Nephron (organoid): ENCODE data around the gene PHC3.
"Not testable (repeated sequence)": the region's sequence is repeated elsewhere in the genome, so short reads cannot be mapped to it uniquely, and the experiment has no call there.

Source experiments
- H3K27ac Mint-ChIP-seq, 3 experiments: 2 replicates each; pipeline ENCODE4 v1.8.0; 2020; ENCODE audit warnings: mixed read lengths in 3 of 3, mild to moderate bottlenecking in 2 of 3, moderate library complexity in 1 of 3
- H3K27me3 Mint-ChIP-seq: 2 replicates; pipeline ENCODE4 v1.8.0; 2021; ENCODE audit warnings: low read depth, mild to moderate bottlenecking, moderate library complexity, mixed read lengths
- H3K36me3 Mint-ChIP-seq: 2 replicates; pipeline ENCODE4 v1.8.0; 2020; ENCODE audit warnings: low read depth, mixed read lengths
- H3K4me1 Mint-ChIP-seq: 2 replicates; pipeline ENCODE4 v1.8.0; 2020; ENCODE audit warnings: mixed read lengths
- H3K4me3 Mint-ChIP-seq, 3 experiments: 2 replicates each; pipeline ENCODE4 v1.8.0; 2020; ENCODE audit warnings: mild to moderate bottlenecking in 3 of 3, mixed read lengths in 3 of 3, moderate library complexity in 2 of 3
- H3K9me3 Mint-ChIP-seq: 2 replicates; pipeline ENCODE4 v1.8.0; 2020; ENCODE audit warnings: mixed read lengths
- CTCF ChIP-seq, 3 experiments: fragments of 200-600 bp; sonication (generic); IDR thresholded peaks; one replicate each; pipeline ENCODE4 v1.5.0; 2021; ENCODE audit warnings: antibody characterized with exemption in 3 of 3; ENCODE audit not compliant: unreplicated experiment in 3 of 3

PHC3 gene

GRCh38 chr3:170128977-170129431, 52.5 kb downstream of the PHC3 start:
- Mint-ChIP-seq H3K27me3 (no peaks in the 10 kb centered on the region), H3K9me3 (no peaks in the 10 kb centered on the region), H3K4me1 (no peaks in the 10 kb centered on the region), H3K27ac (no peak overlapping the region), H3K4me3 (no peak overlapping the region), H3K36me3 (peaks cover 49% of the 10 kb centered on the region)
- no peak for TF ChIP-seq CTCF (IDR thresholded peaks at IDR 0.05; ENCODE audit: unreplicated experiment in 3 of 3)

GRCh38 chr3:170128259-170128976, 53.1 kb downstream of the PHC3 start:
- H3K4me1 Mint-ChIP-seq, result no peaks in the 10 kb centered on the region
- no peak overlapping the region for H3K27ac Mint-ChIP-seq
- H3K27me3 Mint-ChIP-seq, result no peaks in the 10 kb centered on the region

GRCh38 chr3:170117134-170117533, 64.4 kb downstream of the PHC3 start:
- peak in 1 of 3 experiments; percentile 10 for TF ChIP-seq CTCF (IDR thresholded peaks at IDR 0.05; ENCODE audit: unreplicated experiment in 3 of 3)
- Mint-ChIP-seq H3K4me1 (no peaks in the 10 kb centered on the region), H3K9me3 (no peaks in the 10 kb centered on the region), H3K36me3 (peaks cover 49% of the 10 kb centered on the region), H3K27ac (no peak overlapping the region), H3K27me3 (no peaks in the 10 kb centered on the region), H3K4me3 (no peak overlapping the region)

More at GRCh38 chr3:170128259-170128976, 53.1 kb downstream of the PHC3 start:
- no peak overlapping the region for H3K4me3 Mint-ChIP-seq
- no peaks in the 10 kb centered on the region for H3K9me3 Mint-ChIP-seq
- peaks cover 44% of the 10 kb centered on the region for H3K36me3 Mint-ChIP-seq
- no peak for TF ChIP-seq CTCF (IDR thresholded peaks at IDR 0.05; ENCODE audit: unreplicated experiment in 3 of 3)

DNA sequence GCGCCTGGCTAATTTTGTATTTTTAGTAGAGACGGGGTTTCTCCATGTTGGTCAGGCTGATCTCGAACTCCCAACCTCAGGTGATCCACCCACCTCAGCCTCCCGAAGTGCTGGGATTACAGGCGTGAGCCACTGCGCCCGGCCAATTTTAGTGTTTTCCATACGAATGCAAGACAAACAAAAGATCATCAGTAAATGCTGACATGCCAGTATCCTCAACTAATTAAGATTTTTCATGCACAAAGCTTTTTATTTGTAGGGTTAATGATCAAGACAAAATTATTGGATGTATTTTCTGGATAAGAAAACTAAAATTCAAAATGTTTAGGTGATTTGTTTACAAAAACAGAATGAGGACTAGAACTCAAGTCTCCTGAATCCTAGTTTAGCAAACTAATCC, 67.4 kb downstream of the PHC3 start:
- not testable (repeated sequence) for H3K27ac Mint-ChIP-seq, H3K4me3 Mint-ChIP-seq, H3K9me3 Mint-ChIP-seq, H3K4me1 Mint-ChIP-seq, H3K27me3 Mint-ChIP-seq
- H3K36me3 Mint-ChIP-seq, result peaks cover 51% of the 10 kb centered on the region

DNA sequence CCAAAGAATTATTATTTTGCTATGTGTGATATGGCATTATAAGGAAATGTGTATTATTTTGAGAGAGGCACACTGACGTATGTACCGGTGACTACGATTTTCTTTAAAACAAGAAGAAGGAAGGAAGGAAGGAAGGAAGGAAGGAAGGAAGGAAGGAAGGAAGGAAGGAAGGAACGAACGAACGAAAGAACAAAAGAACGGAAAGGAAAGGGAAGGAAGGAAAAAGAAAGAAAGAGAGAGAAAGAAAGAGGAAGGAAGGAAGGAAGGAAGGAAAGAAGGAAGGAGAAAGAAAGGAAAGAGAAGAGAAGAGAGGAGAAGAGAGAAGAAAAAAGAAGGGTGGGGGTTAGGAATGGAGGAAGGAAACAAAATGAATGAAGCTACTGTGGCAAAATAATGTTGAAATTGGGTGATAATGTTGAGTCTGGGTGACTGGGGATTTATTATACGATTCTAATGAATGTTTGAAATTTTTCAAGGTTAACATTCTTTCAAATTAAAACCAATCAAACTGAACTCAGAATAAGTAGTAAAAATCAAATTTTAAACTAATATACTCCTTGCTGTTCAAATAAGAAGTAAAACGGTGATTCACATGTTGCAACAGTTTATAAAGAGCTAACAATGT, 70.3 kb downstream of the PHC3 start:
- no peaks in the 10 kb centered on the region for H3K4me1 Mint-ChIP-seq
- no peaks in the 10 kb centered on the region for H3K27me3 Mint-ChIP-seq
- H3K9me3 Mint-ChIP-seq, result no peaks in the 10 kb centered on the region
- no peak overlapping the region for H3K27ac Mint-ChIP-seq
- peaks cover 47% of the 10 kb centered on the region for H3K36me3 Mint-ChIP-seq
- no peak overlapping the region for H3K4me3 Mint-ChIP-seq
- no peak for TF ChIP-seq CTCF (IDR thresholded peaks at IDR 0.05; ENCODE audit: unreplicated experiment in 3 of 3)

GRCh38 chr3:170109579-170110293, 71.8 kb downstream of the PHC3 start:
- Mint-ChIP-seq H3K9me3 (no peaks in the 10 kb centered on the region), H3K27ac (peak overlapping the region in 1 of 3 experiments; percentile 2), H3K4me1 (no peaks in the 10 kb centered on the region), H3K36me3 (peaks cover 41% of the 10 kb centered on the region), H3K4me3 (no peak overlapping the region), H3K27me3 (no peaks in the 10 kb centered on the region)
- TF ChIP-seq CTCF (IDR thresholded peaks at IDR 0.05; ENCODE audit: unreplicated experiment in 3 of 3), result no peak
